Glomerular endothelial cell (primary cell): ENCODE measurements around the gene RFC4. TPM values are rescaled to one million over a fixed set of nuclear protein-coding genes. Genes with fewer than 3 reads are reported as not detected.
"Not testable (repeated sequence)": the region's sequence is repeated elsewhere in the genome, so short reads cannot be mapped to it uniquely, and the experiment has no call there.

ENCODE experiments used
- DNase-seq: peaks from one replicate; pipeline ENCODE4 v3.0.0-alpha.2; 2011; ENCODE audit warnings: low read depth, low spot score; ENCODE audit errors: extremely low read depth
- total RNA-seq: library from RNA; depleted of rRNA; stranded (reverse); fragments of >200 nt; gene quantifications from 2 replicates; pipeline ENCODE4 v1.2.3, GENCODE V29; 2015

RFC4 gene
- total RNA-seq: 15.4 and 27.3 TPM in 2 replicates

GRCh38 chr3:186806089-186807055 is at the start of gene RFC4:
RFC4 (minus strand) TSS chr3:186806482; CDS start chr3:186804713, 1,769 bp downstream.
- DNase-seq: no peak

GRCh38 chr3:186854954-186855353 is 48.7 kb upstream of the RFC4 start:
- no peak for DNase-seq

DNA sequence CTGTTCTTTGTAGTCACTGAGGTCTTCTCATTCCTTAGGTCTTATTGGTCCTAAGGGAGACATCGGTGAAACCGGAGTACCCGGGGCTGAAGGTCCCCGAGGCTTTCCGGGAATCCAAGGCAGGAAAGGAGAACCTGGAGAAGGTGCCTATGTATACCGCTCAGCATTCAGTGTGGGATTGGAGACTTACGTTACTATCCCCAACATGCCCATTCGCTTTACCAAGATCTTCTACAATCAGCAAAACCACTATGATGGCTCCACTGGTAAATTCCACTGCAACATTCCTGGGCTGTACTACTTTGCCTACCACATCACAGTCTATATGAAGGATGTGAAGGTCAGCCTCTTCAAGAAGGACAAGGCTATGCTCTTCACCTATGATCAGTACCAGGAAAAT is 47.9 kb upstream of the RFC4 start:
- DNase-seq: no peak

DNA sequence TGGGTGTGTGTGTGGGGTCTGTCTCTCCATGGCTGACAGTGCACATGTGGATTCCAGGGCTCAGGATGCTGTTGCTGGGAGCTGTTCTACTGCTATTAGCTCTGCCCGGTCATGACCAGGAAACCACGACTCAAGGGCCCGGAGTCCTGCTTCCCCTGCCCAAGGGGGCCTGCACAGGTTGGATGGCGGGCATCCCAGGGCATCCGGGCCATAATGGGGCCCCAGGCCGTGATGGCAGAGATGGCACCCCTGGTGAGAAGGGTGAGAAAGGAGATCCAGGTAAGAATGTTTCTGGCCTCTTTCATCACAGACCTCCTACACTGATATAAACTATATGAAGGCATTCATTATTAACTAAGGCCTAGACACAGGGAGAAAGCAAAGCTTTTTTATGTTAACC is 46.7 kb upstream of the RFC4 start:
- DNase-seq: no peak

DNA sequence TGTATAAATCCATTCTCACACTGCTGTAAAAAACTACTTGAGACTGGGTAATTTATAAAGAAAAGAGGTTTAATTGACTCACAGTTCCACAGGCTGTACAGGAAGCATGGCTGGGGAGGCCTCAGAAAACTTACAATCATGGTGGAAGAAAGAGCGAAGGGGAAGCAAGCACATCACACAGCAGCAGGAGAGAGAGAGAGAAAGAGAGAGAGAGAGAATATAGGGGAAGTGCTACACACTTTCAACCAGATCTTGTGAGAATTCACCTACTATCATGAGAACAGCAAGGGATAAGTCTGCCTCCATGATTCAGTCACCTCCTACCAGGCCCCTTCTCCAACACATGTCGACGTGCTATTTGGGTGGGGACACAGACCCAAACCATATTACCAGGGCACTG is 45.6 kb upstream of the RFC4 start:
- DNase-seq: not testable (repeated sequence)

DNA sequence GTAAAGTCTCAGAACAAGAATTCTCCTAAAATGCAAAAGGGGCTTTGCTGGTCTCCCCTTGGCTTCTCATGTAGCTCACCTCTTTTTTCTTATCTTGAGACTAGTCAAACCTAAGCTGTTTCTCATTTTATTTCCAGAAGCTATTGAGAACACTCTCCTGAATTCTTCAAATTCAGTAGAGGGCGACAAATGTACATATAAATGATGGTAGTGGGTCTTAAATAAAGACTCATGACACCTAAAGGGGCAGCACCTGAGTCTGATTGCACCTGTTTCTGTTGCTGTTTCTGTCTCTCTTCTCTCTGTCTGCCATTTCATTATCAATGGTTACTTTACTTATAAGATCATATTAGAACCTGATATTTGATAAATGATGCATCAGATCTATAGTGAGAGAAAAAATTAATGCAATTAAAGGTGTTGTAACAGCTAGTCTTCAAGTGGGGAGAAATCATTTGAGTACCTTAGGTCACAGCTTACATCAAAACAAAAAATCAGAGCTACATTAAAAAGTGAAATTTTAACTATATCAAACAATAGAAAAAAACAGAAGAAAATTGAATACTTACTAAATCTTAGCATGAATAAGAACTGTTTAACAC is 43.2 kb upstream of the RFC4 start:
- no peak for DNase-seq

- DNase-seq: no peak
Measured at GRCh38 chr3:186847437-186847836, 41.2 kb upstream of the RFC4 start.

- no peak for DNase-seq
Measured at GRCh38 chr3:186845756-186846155, 39.5 kb upstream of the RFC4 start.

GRCh38 chr3:186844908-186845307 is 38.6 kb upstream of the RFC4 start:
- DNase-seq: no peak

DNA sequence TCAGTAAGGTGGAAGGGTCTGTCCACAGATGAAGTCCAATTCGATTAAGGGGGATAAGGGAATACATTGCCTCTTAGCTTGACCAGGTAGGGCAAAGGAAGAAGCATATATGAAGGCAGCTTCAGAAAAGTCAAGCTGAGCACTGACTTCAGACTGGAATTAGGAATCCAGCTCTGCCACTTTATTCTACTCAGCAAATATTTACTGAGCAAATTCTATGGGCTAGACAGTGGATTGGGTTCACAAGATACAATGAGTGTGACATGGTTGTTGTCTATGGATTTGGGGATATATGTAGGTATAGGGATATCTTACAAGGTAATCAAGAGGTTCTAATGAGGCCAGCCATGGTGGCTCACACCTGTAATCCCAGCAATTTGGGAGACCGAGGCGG is 36.8 kb upstream of the RFC4 start:
- no peak for DNase-seq

DNA sequence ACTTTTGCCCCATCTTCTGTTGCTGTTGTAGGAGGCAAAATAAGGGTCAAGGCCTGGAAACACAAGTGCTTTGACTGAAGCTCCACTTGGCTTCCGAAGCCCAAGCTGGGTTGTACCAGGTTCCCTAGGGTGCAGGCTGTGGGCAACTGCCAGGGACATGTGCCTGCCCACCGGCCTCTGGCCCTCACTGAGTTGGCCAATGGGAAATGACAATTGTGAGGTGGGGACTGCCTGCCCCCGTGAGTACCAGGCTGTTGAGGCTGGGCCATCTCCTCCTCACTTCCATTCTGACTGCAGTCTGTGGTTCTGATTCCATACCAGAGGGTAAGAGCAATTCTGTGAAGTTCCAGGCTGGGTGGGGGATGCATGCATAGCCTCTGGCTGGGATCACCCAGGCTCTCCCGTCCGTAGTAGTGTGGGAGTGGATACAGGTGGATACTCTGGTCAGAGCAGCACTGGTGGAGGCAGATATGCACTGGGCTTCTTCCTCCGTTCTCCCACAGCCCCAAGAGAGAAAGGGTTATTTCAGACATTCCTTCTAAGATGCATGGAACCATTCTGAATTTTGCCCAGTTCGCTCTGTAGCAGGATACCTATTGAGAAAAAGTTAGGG is 36.2 kb upstream of the RFC4 start, which contains the start of gene ADIPOQ:
Gene ADIPOQ, plus strand, starts transcription at position 285 of the 613 bp plus-strand sequence. CDS start 10,349 bp downstream, outside the sequence.
- DNase-seq: no peak

- DNase-seq: no peak
Measured at GRCh38 chr3:186841620-186842019, 35.3 kb upstream of the RFC4 start.

- DNase-seq: no peak
Measured at GRCh38 chr3:186839874-186840641, 33.8 kb upstream of the RFC4 start.

GRCh38 chr3:186832276-186832675 is 26.0 kb upstream of the RFC4 start:
- DNase-seq: no peak

DNA sequence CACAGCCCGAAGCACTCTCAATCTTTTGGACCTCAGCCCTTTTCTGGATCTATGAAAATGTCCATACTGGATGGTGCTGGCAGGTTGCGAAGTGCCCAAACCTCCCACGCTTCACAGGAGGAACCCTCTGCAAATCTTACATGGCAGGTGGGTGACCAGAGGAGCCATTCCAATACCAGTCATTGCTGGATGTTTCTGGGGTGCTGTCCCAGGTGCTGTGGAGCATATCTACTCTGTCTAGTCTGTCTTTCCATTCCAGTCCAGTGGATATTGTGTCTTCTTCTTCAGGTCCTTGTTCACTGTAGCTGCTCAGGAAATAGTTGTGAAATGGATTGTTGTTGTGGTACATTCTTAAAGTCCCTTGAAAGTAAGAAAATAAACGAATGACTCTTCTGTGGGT is 25.5 kb upstream of the RFC4 start:
- no peak for DNase-seq

DNA sequence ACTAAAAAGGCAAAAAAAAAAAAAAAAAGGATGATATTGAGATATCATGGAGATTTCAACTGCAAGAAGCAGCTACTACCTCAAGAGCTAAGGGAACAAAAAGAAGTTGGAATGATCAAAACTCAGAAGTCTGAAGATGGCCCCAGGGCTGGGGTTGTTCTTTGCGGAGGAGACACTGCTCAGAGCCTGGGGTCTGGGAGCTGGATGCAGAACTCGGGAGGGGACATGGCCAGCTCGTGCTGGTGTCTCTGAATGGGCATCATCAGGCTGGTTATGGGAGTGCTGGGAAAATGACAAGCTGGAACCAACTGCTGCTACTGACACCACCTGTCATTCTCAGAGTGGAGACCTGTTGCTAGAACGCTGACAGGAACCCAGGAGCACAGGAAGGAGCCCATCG is 22.1 kb upstream of the RFC4 start:
- no peak for DNase-seq

GRCh38 chr3:186826976-186827857 is 20.9 kb upstream of the RFC4 start:
- DNase-seq: no peak

GRCh38 chr3:186826410-186826975 is 20.2 kb upstream of the RFC4 start:
- DNase-seq: no peak

DNA sequence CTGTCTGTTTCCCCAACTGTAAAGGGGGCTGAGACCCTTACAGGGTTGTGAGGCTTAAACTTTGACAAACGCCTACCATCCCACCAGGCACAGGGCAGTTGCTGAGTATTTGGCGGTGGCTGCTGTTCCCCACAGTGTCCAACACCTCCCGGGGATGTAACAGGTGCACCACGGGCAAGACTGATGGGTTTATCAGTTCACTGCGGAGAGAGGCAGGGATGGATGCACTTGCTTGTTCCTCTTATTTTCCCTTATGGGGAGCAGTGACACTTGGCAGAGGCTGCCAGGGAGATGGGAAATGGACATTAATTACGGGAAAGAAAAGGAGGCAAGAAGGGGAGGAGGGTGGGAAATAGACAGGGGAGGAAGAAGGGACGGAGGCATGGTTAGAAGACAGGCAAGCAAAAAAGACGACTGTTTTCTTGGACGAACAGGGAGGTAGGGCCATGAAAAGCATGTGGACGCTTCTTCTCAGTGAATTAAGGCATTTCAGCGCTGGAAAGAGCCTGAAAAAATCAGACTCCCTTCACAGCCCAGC is 19.7 kb upstream of the RFC4 start:
- no peak for DNase-seq
